ENCODE results near the gene GMEB1.
"Not testable (repeated sequence)": the region's sequence is repeated elsewhere in the genome, so short reads cannot be mapped to it uniquely, and the experiment has no call there.

GMEB1 gene

GRCh38 chr1:28656335-28656734 is 12.2 kb upstream of the GMEB1 start:
- no peak for TF ChIP-seq ZNF274 (IDR thresholded peaks at IDR 0.05; ENCODE audit: low read depth, low read length)
- H3K4me3 ChIP-seq (ENCODE audit: low read length) = no peak overlapping the region

GRCh38 chr1:28663871-28664470 is 4.6 kb upstream of the GMEB1 start:
- TF ChIP-seq ZNF274 (IDR thresholded peaks at IDR 0.05; ENCODE audit: low read depth, low read length) = no peak
- H3K4me3 ChIP-seq (ENCODE audit: low read length) = no peak overlapping the region

GRCh38 chr1:28666806-28667205 is 1.8 kb upstream of the GMEB1 start:
- no peak overlapping the region for H3K4me3 ChIP-seq (ENCODE audit: low read length)
- no peak for TF ChIP-seq ZNF274 (IDR thresholded peaks at IDR 0.05; ENCODE audit: low read depth, low read length)

GRCh38 chr1:28668956-28669723 is 556 bp downstream of the GMEB1 start:
- no peak for TF ChIP-seq ZNF274 (IDR thresholded peaks at IDR 0.05; ENCODE audit: low read depth, low read length)
- H3K4me3 ChIP-seq (ENCODE audit: low read length) = peak overlapping the region; percentile 96

GRCh38 chr1:28671254-28671780 is 2.7 kb downstream of the GMEB1 start:
- no peak overlapping the region for H3K4me3 ChIP-seq (ENCODE audit: low read length)
- no peak for TF ChIP-seq ZNF274 (IDR thresholded peaks at IDR 0.05; ENCODE audit: low read depth, low read length)

GRCh38 chr1:28672971-28673370 is 4.4 kb downstream of the GMEB1 start:
- not testable (repeated sequence) for H3K4me3 ChIP-seq (ENCODE audit: low read length)

- H3K4me3 ChIP-seq (ENCODE audit: low read length) = no peak overlapping the region
- TF ChIP-seq ZNF274 (IDR thresholded peaks at IDR 0.05; ENCODE audit: low read depth, low read length) = no peak
Measured at GRCh38 chr1:28675924-28676257, 7.3 kb downstream of the GMEB1 start.

- no peak overlapping the region for H3K4me3 ChIP-seq (ENCODE audit: low read length)
- no peak for TF ChIP-seq ZNF274 (IDR thresholded peaks at IDR 0.05; ENCODE audit: low read depth, low read length)
Measured at GRCh38 chr1:28680151-28680550, 11.6 kb downstream of the GMEB1 start.

GRCh38 chr1:28682840-28683239 is 14.3 kb downstream of the GMEB1 start:
- no peak for TF ChIP-seq ZNF274 (IDR thresholded peaks at IDR 0.05; ENCODE audit: low read depth, low read length)
- no peak overlapping the region for H3K4me3 ChIP-seq (ENCODE audit: low read length)

- no peak for TF ChIP-seq ZNF274 (IDR thresholded peaks at IDR 0.05; ENCODE audit: low read depth, low read length)
Measured at GRCh38 chr1:28684937-28685336, 16.4 kb downstream of the GMEB1 start.

GRCh38 chr1:28691627-28692026 is 23.0 kb downstream of the GMEB1 start:
- not testable (repeated sequence) for H3K4me3 ChIP-seq (ENCODE audit: low read length)

More at GRCh38 chr1:28684937-28685336, 16.4 kb downstream of the GMEB1 start:
- H3K4me3 ChIP-seq (ENCODE audit: low read length) = no peak overlapping the region

- no peak for TF ChIP-seq ZNF274 (IDR thresholded peaks at IDR 0.05; ENCODE audit: low read depth, low read length)
- no peak overlapping the region for H3K4me3 ChIP-seq (ENCODE audit: low read length)
Measured at GRCh38 chr1:28703629-28704028, 35.0 kb downstream of the GMEB1 start.

GRCh38 chr1:28716336-28716735 is 47.8 kb downstream of the GMEB1 start:
- H3K4me3 ChIP-seq (ENCODE audit: low read length) = no peak overlapping the region
- no peak for TF ChIP-seq ZNF274 (IDR thresholded peaks at IDR 0.05; ENCODE audit: low read depth, low read length)

- H3K4me3 ChIP-seq (ENCODE audit: low read length) = no peak overlapping the region
- no peak for TF ChIP-seq ZNF274 (IDR thresholded peaks at IDR 0.05; ENCODE audit: low read depth, low read length)
Measured at GRCh38 chr1:28718166-28718565, 49.6 kb downstream of the GMEB1 start.

GRCh38 chr1:28718586-28719331 is 50.2 kb downstream of the GMEB1 start:
- no peak overlapping the region for H3K4me3 ChIP-seq (ENCODE audit: low read length)
- TF ChIP-seq ZNF274 (IDR thresholded peaks at IDR 0.05; ENCODE audit: low read depth, low read length) = no peak

Data from GM08714 (cell line).